H9 (cell line): ENCODE measurements around the gene RERE. TPM values are rescaled to one million over a fixed set of nuclear protein-coding genes. Genes with fewer than 3 reads are reported as not detected.

ENCODE experiments used
- DNase-seq: peaks from one replicate; pipeline ENCODE4 v3.0.0-alpha.2; 2017
- H2AFZ ChIP-seq: one replicate; pipeline ENCODE4 v1.6.1; 2013; ENCODE audit warnings: mild to moderate bottlenecking, low read length, control low read depth, moderate library complexity
- H2AK5ac ChIP-seq: 2 replicates; pipeline ENCODE4 v1.6.1; 2013; ENCODE audit warnings: low read length, control low read depth, mixed read lengths; ENCODE audit not compliant: insufficient read length
- H2BK120ac ChIP-seq: one replicate; pipeline ENCODE4 v1.6.1; 2013; ENCODE audit warnings: low read depth, mild to moderate bottlenecking, low read length, control low read depth, inconsistent platforms; ENCODE audit not compliant: poor library complexity, severe bottlenecking
- H2BK12ac ChIP-seq: 2 replicates; pipeline ENCODE4 v1.6.1; 2013; ENCODE audit warnings: low read length, control low read depth, mixed read lengths, low read depth; ENCODE audit not compliant: insufficient read length
- H2BK15ac ChIP-seq: 2 replicates; pipeline ENCODE4 v1.6.1; 2013; ENCODE audit warnings: low read depth, low read length, control low read depth
- H2BK20ac ChIP-seq: one replicate; pipeline ENCODE4 v1.6.1; 2013; ENCODE audit warnings: low read depth, mild to moderate bottlenecking, low read length, control low read depth, inconsistent platforms; ENCODE audit not compliant: poor library complexity, severe bottlenecking
- H2BK5ac ChIP-seq: 2 replicates; pipeline ENCODE4 v1.6.1; 2013; ENCODE audit warnings: low read length, control low read depth, mixed read lengths; ENCODE audit not compliant: insufficient read length
- H3K14ac ChIP-seq: 2 replicates; pipeline ENCODE4 v1.6.1; 2013; ENCODE audit warnings: low read length, control low read depth; ENCODE audit not compliant: insufficient read depth
- H3K18ac ChIP-seq: 2 replicates; pipeline ENCODE4 v1.6.1; 2013; ENCODE audit warnings: low read depth, mild to moderate bottlenecking, mixed read lengths, low read length, control low read depth; ENCODE audit not compliant: insufficient read length
- H3K23ac ChIP-seq: 2 replicates; pipeline ENCODE4 v1.6.1; 2013; ENCODE audit warnings: low read length, control low read depth, mixed read lengths, low read depth; ENCODE audit not compliant: insufficient read length
- H3K23me2 ChIP-seq: 2 replicates; pipeline ENCODE4 v1.6.1; 2013; ENCODE audit warnings: low read depth, mild to moderate bottlenecking, mixed read lengths, low read length, control low read depth; ENCODE audit not compliant: insufficient read length, poor library complexity, severe bottlenecking
- H3K27ac ChIP-seq: 2 replicates; pipeline ENCODE4 v1.5.1; 2013; ENCODE audit warnings: low read length, control low read depth, mixed read lengths, low read depth; ENCODE audit not compliant: insufficient read length
- H3K27me3 ChIP-seq: 2 replicates; pipeline ENCODE4 v1.6.1; 2013; ENCODE audit warnings: low read length, control low read depth, inconsistent platforms; ENCODE audit not compliant: insufficient read depth
- H3K4ac ChIP-seq: 2 replicates; pipeline ENCODE4 v1.6.1; 2013; ENCODE audit warnings: low read depth, mild to moderate bottlenecking, control low read depth, inconsistent platforms, low read length, moderate library complexity
- H3K4me1 ChIP-seq: 2 replicates; pipeline ENCODE4 v1.6.1; 2013; ENCODE audit warnings: low read length, control low read depth, inconsistent platforms; ENCODE audit not compliant: insufficient read depth
- H3K4me2 ChIP-seq: 2 replicates; pipeline ENCODE4 v1.6.1; 2013; ENCODE audit warnings: low read length, control low read depth, mixed read lengths; ENCODE audit not compliant: insufficient read length, insufficient read depth
- H3K56ac ChIP-seq: 2 replicates; pipeline ENCODE4 v1.6.1; 2013; ENCODE audit warnings: low read depth, mild to moderate bottlenecking, mixed read lengths, low read length, control low read depth; ENCODE audit not compliant: insufficient read length
- H3K79me1 ChIP-seq: 2 replicates; pipeline ENCODE4 v1.6.1; 2013; ENCODE audit warnings: low read depth, mild to moderate bottlenecking, moderate library complexity, low read length, control low read depth, inconsistent platforms; ENCODE audit not compliant: insufficient read depth, poor library complexity, severe bottlenecking
- H3K79me2 ChIP-seq: 2 replicates; pipeline ENCODE4 v1.6.1; 2013; ENCODE audit warnings: low read length, control low read depth, inconsistent platforms; ENCODE audit not compliant: insufficient read depth
- H3K9ac ChIP-seq: 2 replicates; pipeline ENCODE4 v1.6.1; 2013; ENCODE audit warnings: low read length, control low read depth, mixed read lengths; ENCODE audit not compliant: insufficient read length; ENCODE audit errors: extremely low read depth
- H3K9me3 ChIP-seq: one replicate; pipeline ENCODE4 v1.6.1; 2013; ENCODE audit warnings: low read depth, low read length, inconsistent platforms; ENCODE audit not compliant: control insufficient read depth
- H3T11ph ChIP-seq: one replicate; pipeline ENCODE4 v1.6.1; 2013; ENCODE audit warnings: mild to moderate bottlenecking, low read length, control low read depth, inconsistent platforms
- H4K20me1 ChIP-seq: one replicate; pipeline ENCODE4 v1.6.1; 2013; ENCODE audit not compliant: control insufficient read depth, insufficient read length, insufficient read depth
- H4K5ac ChIP-seq: 2 replicates; pipeline ENCODE4 v1.6.1; 2013; ENCODE audit warnings: low read depth, mild to moderate bottlenecking, mixed read lengths, low read length, control low read depth; ENCODE audit not compliant: insufficient read length
- H4K8ac ChIP-seq: replicated peaks from 2 replicates; pipeline ENCODE4 v1.6.1; 2013; ENCODE audit warnings: low read length, control low read depth, mixed read lengths, low read depth; ENCODE audit not compliant: insufficient read length
- H4K91ac ChIP-seq: 2 replicates; pipeline ENCODE4 v1.6.1; 2013; ENCODE audit warnings: low read depth, mild to moderate bottlenecking, moderate library complexity, mixed read lengths, low read length, control low read depth; ENCODE audit not compliant: insufficient read length
- H3K27ac Mint-ChIP-seq, 3 experiments: 2 replicates in 2 of 3; 3 replicates in 1 of 3; pipeline ENCODE4 v1.8.0; 2020 to 2021; ENCODE audit warnings: mixed read lengths in 3 of 3, mild to moderate bottlenecking in 1 of 3, moderate library complexity in 1 of 3
- H3K27me3 Mint-ChIP-seq: 2 replicates; pipeline ENCODE4 v1.8.0; 2021; ENCODE audit warnings: low read depth, mild to moderate bottlenecking, moderate library complexity, mixed read lengths
- H3K36me3 Mint-ChIP-seq, 3 experiments: 2 replicates in 2 of 3; 3 replicates in 1 of 3; pipeline ENCODE4 v1.8.0; 2020 to 2021; ENCODE audit warnings: low read depth in 3 of 3, mixed read lengths in 3 of 3; ENCODE audit not compliant: insufficient read depth in 1 of 3
- H3K4me1 Mint-ChIP-seq, 2 experiments: 2 replicates each; pipeline ENCODE4 v1.8.0; 2020; ENCODE audit warnings: mixed read lengths in 2 of 2
- H3K4me3 Mint-ChIP-seq, 2 experiments: 2 replicates in 1 of 2; 3 replicates in 1 of 2; pipeline ENCODE4 v1.8.0; 2020 to 2021; ENCODE audit warnings: mild to moderate bottlenecking in 2 of 2, mixed read lengths in 2 of 2, moderate library complexity in 1 of 2
- H3K9me3 Mint-ChIP-seq, 2 experiments: 2 replicates in 1 of 2; 3 replicates in 1 of 2; pipeline ENCODE4 v1.8.0; 2020; ENCODE audit warnings: mild to moderate bottlenecking in 2 of 2, mixed read lengths in 2 of 2, moderate library complexity in 1 of 2
- WGBS: extraction: QIAGEN DNeasy Blood & Tissue Kit; methylation state at CpG from one replicate; pipeline ENCODE4 v1.1.7; 2013; ENCODE audit warnings: missing lambda C conversion rate, low lambda C conversion rate, mixed read lengths; ENCODE audit not compliant: insufficient read length; ENCODE audit errors: extremely low coverage; 5-methylcytosine and 5-hydroxymethylcytosine counted together
- total RNA-seq: library from RNA; stranded (reverse); gene quantifications from 2 replicates; pipeline ENCODE4 v1.2.1, GENCODE V29; 2021
- TF ChIP-seq, protein P1 (sequence below): fragments of 200-600 bp; sonication (generic); conservative IDR thresholded peaks from 3 replicates; pipeline ENCODE4 v1.8.0; 2021; ENCODE audit warnings: antibody characterized with exemption, mild to moderate bottlenecking

The RERE gene
- total RNA-seq, 1 experiment from 2014 or later, result 103 TPM

DNA sequence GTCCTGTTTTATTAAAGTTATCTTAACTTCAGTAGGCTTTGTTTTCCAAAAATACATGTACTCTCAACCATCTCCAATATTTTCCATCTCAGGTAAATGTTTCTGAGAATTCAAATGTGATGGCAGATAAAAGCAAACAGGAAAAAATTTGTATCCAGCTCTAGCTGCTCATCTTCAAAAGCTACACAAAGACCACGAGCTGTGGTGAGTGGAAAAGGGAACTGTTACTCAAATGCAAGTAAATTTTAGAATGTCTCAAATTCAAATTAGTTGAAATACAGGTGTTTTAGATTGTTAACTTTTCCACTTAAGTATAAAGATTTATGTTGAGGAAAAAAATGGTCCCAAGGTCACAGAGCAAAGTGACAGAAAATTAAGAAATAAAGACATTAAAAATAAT, 283.5 kb downstream of the RERE start:
- Histone ChIP-seq H2BK120ac (no peak overlapping the region), H3K27ac (no peak overlapping the region), H2BK20ac (no peak overlapping the region)

More for the DNA sequence above, 283.5 kb downstream of the RERE start:
- no peak overlapping the region for H3T11ph ChIP-seq
- H3K9me3 Mint-ChIP-seq, result no peaks in the 10 kb centered on the region
- no peak for DNase-seq
- no peak overlapping the region for H2BK15ac ChIP-seq
- no peak overlapping the region for H2AFZ ChIP-seq
- no peak overlapping the region for H2BK12ac ChIP-seq
- TF ChIP-seq, protein P1, sequence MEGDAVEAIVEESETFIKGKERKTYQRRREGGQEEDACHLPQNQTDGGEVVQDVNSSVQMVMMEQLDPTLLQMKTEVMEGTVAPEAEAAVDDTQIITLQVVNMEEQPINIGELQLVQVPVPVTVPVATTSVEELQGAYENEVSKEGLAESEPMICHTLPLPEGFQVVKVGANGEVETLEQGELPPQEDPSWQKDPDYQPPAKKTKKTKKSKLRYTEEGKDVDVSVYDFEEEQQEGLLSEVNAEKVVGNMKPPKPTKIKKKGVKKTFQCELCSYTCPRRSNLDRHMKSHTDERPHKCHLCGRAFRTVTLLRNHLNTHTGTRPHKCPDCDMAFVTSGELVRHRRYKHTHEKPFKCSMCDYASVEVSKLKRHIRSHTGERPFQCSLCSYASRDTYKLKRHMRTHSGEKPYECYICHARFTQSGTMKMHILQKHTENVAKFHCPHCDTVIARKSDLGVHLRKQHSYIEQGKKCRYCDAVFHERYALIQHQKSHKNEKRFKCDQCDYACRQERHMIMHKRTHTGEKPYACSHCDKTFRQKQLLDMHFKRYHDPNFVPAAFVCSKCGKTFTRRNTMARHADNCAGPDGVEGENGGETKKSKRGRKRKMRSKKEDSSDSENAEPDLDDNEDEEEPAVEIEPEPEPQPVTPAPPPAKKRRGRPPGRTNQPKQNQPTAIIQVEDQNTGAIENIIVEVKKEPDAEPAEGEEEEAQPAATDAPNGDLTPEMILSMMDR, result no peak
- H3K4me1 ChIP-seq, result no peaks in the 10 kb centered on the region
- H4K5ac ChIP-seq, result no peak overlapping the region
- no peaks in the 10 kb centered on the region for H3K23me2 ChIP-seq
- no peak overlapping the region for H2BK5ac ChIP-seq
- no peaks in the 10 kb centered on the region for H3K27me3 ChIP-seq
- H3K18ac ChIP-seq, result no peak overlapping the region
- no peak overlapping the region for H3K4ac ChIP-seq
- H4K20me1 ChIP-seq, result no peaks in the 10 kb centered on the region
- H3K36me3 Mint-ChIP-seq, result peaks cover 10 to 22% (median 14%) of the 10 kb centered on the region in 3 experiments; a peak in 5 of 7 replicates
- H3K9me3 ChIP-seq, result no peaks in the 10 kb centered on the region
- no peaks in the 10 kb centered on the region for H3K4me1 Mint-ChIP-seq
- no peak overlapping the region for H3K9ac ChIP-seq
- H4K91ac ChIP-seq, result no peak overlapping the region
- peak overlapping the region in 1 of 3 experiments; percentile 32; a peak in 1 of 7 replicates for H3K27ac Mint-ChIP-seq
- no peak overlapping the region for H4K8ac ChIP-seq
- H3K56ac ChIP-seq, result no peak overlapping the region
- no peak overlapping the region for H3K23ac ChIP-seq
- peaks cover 9% of the 10 kb centered on the region for H3K79me1 ChIP-seq
- H3K79me2 ChIP-seq, result no peaks in the 10 kb centered on the region
- H3K4me2 ChIP-seq, result no peak overlapping the region
- no peak overlapping the region for H2AK5ac ChIP-seq
- H3K14ac ChIP-seq, result no peak overlapping the region
- no CpG with 5 or more reads among the region's 1 CpG for WGBS
- H3K4me3 Mint-ChIP-seq, result no peak overlapping the region
- no peaks in the 10 kb centered on the region for H3K27me3 Mint-ChIP-seq
